ENCODE measurements around the gene SCARF2.

- TF ChIP-seq CTCF (conservative IDR thresholded peaks at IDR 0.05) = no peak
- TF ChIP-seq ZFX (IDR thresholded peaks at IDR 0.05) = no peak
These were observed 24.2 kb downstream of the SCARF2 start for GRCh38 chr22:20413217-20414058.

Data from C4-2B (cell line).